Measurements from ENCODE around the gene MCOLN1.

GRCh38 chr19:7550987-7551761, 28.8 kb downstream of the MCOLN1 start:
- TF ChIP-seq POLR2A (IDR thresholded peaks at IDR 0.05) (no peak), CTCF (IDR thresholded peaks at IDR 0.05) (peak in 1 of 7 experiments; percentile 12)
